Medulla oblongata (tissue), 1 donor: ENCODE measurements around the gene MTA2.
A peak's percentile ranks its signal among the peaks of the same experiment; 100 is the strongest.

Experiments used
- DNase-seq: peaks from one replicate; pipeline ENCODE4 v3.0.0-alpha.2; 2015; ENCODE audit errors: extremely low spot score

Gene MTA2

DNA sequence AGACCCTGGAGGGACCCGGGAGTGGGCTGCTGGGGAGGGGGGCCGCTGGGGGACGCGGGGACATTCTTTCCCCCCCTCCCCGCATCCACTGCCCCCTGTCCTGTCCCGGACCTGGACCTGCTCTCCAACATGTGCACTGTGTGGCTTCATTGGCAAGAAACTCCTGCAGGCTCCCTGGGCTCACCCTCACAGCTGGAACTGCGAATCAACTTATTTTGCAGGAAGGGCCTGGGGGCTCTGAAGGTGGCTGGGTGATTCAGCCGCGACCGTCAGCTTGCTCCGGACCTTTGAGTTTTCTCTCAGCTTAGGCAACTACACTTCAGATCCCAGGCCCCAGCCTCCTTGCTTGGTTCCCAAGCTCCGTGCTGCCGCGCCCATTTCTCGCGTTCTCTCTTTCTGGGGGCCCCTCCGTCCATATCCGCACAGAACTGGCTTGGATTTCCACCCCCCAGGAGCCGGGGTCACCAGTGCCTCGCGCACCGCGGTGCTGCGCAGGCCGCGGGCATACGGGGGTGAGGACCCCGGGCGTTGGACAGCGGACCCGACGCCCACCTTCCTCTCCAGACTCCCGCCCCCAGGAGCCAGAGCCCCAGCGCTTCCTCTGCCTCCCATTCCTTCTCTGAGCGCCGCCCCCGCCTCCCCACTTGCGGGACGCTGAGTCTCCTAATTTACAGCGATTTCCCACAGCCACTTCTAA, 54.6 kb downstream of the MTA2 start:
- no peak for DNase-seq

GRCh38 chr11:62546244-62546928, 55.3 kb downstream of the MTA2 start, which contains the start of gene AHNAK:
Gene AHNAK, minus strand, starts transcription at chr11:62546806. Its CDS starts 10,708 bp downstream, at chr11:62536098.
- DNase-seq, result no peak

- peak; percentile 74 for DNase-seq
Measured at GRCh38 chr11:62545437-62546243, 56.0 kb downstream of the MTA2 start.

DNA sequence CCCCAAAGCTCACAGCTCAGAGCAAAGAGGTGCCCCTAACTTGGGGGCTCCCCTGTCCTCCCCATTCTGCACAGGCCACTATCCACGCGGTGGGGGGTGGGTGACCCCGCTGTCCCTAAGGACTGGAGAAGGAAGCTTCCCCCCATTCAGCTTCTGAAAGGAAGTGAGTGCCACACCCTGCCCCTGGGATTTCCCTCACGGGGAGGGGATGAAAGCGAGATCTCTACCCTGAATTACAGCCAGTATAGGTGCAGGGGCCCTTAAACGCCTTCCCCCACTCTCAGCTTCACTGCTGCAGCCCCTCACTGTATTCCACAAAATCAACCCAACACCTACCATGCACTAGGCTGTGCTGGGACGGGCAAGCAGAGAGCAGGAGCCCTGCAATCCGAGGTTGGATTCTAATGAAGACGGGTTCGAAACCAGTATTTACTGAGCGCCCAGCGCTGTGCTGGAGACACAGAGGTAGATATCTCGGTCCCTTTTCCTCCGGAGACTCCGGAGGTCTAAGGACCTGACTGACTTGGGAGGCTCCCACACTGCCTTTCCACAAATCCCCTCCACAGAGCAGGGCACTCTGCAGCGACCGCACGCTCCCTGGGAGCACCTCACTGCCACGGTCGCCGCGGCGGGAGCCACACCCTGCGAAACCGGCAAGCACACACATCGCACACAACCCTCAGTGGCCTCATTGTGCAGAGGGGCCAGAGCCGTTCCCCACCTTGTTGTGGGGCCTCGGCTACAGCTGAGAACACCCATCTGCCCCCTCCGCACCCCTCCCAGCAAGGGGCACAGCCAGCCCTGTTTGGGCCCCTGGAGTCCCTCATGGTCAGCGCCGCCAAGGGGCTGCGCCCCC, 56.9 kb downstream of the MTA2 start:
- no peak for DNase-seq

GRCh38 chr11:62543680-62544444, 57.8 kb downstream of the MTA2 start:
- DNase-seq, result no peak
